ENCODE measurements around the gene BANF2.

GRCh38 chr20:17705916-17706315, 6.2 kb downstream of the BANF2 start:
- TF ChIP-seq CTCF (IDR thresholded peaks at IDR 0.05), result no peak
- no peak for TF ChIP-seq POLR2A (IDR thresholded peaks at IDR 0.05)
